ENCODE measurements around the gene LDB2. TPM values are rescaled to one million over a fixed set of nuclear protein-coding genes. Genes with fewer than 3 reads are reported as not detected.

Gene LDB2
- polyA plus RNA-seq, 3 donors = 88.3 to 103 (median 88.5) TPM

DNA sequence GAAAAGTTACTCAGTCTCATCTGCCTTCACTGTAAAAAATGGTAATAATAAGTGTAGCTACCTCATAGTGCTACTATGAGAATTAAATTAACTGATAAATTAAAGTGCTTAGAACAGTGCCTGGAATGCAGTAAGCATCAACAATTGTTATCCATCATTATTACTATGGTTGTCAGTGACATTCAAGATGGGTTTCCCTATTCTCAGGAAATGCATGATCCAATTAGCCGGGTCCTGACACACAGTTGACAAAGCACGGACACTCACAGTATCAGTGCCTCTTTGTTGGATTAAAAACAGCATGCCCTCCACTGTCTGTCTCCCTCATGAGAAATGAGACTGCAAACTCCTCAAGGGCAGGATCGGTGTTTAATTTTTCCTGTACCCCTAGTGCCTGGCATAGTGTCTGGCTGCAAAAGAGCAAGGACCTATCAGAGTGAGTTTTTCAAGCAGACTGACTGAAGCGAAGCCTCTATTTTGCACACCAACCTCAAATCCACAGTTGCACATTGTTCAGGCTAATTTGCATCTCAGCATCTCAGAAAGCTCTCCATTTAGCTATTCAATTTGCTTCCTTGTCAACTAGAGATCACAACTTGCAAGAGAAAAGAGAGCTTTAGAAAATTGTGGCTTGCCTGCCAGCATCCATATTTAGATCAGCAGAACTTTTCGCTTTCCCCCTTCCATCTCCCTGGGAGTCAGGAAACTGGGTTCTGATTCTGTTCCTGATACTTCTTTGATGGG, 122.9 kb downstream of the LDB2 start:
- no peak for DNase-seq (ENCODE audit: extremely low read depth in 1 of 11, low read depth in 9 of 11, low spot score in 4 of 11)

DNA sequence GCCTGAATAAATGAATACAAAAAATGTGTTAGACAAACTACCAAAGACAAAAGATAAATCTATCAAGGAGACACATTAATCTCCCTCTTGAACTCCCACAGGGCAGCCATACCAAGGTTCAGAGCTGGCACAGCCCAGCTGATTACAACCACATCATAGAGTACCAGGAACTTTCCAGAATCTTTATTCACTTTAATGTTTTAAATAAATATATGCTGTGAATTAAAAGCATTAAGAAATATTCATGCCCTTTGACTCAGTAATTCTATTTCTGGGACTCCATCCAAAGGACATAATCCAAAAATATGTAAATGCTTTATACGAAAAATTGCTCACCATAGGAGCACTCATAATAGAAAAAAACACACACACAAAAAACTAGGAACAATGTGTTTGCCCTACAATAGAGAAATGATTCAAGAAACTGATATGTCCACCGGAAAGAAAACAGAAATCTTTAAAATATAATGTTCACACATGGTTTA, 126.0 kb downstream of the LDB2 start:
- peak in 3 of 11 donors; percentile 34 to 54 (median 37) for DNase-seq (ENCODE audit: extremely low read depth in 1 of 11, low read depth in 9 of 11, low spot score in 4 of 11)

DNA sequence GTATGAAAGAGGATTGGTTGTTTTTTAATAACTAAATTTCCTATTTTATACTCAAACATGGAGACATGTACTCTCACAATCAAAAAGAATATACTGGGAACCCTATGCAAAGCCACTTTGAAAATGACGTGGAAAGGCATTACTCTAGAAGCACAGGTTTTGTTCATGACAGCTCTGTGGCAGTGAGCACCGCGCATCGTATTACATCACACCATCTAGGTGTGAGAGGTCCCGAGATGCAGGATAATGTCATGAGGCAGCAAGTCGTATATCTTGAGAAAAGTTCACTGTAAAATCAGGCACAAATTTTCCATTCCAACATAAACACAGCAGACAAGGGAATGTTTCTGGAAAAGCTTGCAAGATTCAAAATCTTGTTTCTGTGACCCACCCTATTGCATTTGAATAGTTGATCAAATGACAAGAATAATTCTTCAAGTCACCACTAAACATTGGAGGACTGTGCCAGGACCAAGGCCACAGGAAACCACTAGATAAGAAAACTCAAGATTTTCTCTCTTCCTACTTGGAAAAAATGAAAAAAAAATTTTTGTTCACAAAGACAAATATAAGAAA, 127.6 kb downstream of the LDB2 start:
- no peak for DNase-seq (ENCODE audit: extremely low read depth in 1 of 11, low read depth in 9 of 11, low spot score in 4 of 11)

DNA sequence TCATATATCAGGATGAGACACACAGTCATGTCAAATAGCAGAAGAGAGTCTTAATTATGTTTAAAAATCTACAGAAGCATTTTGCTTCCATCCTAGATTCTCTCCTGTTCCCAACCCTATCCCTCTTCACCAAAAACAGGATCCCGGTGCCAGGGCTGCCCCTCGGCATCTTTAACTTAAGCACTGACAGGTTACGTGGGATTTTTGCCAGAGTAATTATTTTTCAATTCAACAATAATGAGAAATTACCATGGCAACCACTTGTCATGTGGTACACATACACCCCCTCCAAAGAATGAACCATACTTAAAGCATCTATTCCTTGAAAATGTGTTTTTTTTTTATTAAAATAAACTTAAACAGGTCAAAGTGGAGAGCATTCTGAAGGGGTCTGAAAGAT, 130.6 kb downstream of the LDB2 start:
- DNase-seq (ENCODE audit: extremely low read depth in 1 of 11, low read depth in 9 of 11, low spot score in 4 of 11) = no peak

DNA sequence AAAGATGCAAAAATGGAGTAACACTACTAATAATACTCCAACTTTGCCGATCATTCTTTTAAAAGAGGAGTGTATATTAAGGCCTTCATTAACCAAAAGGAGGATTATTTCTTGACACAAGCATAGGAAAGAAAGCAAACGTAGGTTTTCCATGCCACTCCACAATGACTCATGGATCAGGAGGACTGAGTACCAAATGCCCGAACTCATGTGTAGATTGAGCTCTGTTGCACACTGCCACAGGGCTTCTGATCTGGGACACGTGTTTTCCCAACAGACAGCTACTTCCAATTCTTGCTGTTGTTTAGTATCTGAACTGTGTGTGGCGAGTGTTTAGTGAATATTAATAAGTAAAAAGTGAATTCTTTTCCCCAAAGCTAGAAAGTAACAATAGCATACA, 131.2 kb downstream of the LDB2 start:
- DNase-seq (ENCODE audit: extremely low read depth in 1 of 11, low read depth in 9 of 11, low spot score in 4 of 11) = no peak

GRCh38 chr4:16765546-16765945, 132.9 kb downstream of the LDB2 start:
- DNase-seq (ENCODE audit: extremely low read depth in 1 of 11, low read depth in 9 of 11, low spot score in 4 of 11) = no peak

DNA sequence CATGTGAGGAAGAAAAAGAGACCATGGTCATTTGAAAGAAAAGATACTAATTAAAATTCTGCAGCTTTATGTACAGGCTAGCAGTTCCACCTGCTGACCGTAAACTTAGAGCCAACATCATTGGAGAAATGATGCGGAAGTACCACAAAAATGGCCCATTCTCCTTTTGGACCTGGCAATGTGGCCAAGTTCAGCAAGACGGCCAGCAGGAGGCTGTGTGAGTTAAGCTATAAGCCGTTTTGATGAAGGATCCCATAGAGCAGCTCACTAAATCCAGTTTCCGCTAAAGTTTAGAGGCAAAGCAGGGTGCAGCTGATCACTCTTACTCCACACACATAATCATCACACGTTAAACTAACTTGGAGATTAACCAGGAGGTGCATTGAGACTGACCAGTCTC, 133.8 kb downstream of the LDB2 start:
- DNase-seq (ENCODE audit: extremely low read depth in 1 of 11, low read depth in 9 of 11, low spot score in 4 of 11) = no peak

DNA sequence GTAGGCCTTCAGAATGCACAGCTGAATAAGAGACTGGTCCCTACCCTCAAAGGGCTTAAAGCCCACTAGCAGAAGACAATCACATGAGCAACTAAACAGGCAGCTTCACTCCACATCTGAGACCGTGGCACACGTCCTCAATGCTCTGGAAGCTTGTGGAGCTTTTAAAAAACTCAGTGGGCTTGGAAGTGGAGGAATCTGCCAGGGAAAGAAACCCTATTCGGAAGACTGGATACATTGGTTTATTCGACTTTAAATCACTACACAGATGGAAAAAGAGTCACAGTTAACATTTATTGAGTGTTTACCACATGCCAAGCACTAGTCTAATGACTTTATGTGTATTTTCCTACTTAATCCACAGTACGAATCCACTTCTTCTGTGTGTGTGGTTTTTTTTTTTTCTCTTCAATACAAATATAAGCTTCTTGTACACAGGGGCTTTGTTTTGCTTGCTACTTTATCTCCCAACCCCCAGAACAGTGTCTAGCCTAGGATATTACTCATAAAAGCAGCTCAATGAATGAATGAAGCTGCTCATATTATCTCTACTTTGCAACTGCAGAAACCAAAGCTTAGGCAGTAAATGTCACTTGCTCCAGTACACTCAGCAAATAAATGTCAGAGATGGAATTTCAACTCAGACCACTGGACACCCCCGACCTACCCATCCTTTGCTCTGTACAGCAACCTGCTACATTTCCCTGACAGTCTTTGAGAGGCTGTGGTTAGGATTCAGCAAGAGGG, 137.7 kb downstream of the LDB2 start:
- peak in 3 of 11 donors; percentile 49 to 57 (median 56) for DNase-seq (ENCODE audit: extremely low read depth in 1 of 11, low read depth in 9 of 11, low spot score in 4 of 11)

DNA sequence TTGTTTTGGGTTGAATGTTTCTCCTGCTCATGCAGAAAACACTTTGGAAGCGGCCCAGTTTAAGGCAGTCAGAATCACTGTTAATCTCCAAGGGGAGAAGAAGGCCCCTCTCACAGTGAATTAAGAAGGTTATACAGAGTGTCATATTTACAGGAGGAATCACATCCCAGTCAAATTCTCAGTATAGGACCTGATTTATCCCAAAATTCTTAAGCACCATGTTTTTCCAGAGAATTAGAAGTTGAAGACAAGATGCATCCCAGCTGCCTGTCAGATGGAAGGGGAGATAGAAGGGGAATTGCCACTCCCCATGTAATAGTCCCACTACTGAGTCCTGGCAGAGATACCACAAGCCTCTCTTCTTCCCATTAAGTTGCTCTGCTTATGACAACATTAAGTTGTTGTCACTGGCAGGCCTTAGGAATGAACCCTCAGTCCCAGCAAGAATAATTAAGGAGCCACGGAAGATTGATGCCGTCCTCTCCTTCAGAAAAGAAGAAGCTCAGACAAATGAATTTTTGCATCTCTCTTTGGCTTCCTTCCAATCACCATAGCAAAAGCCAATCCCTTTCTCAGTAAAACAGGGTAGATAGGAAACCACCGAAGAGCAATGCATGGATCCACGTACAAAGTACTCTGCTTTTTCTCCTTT, 138.4 kb downstream of the LDB2 start:
- peak in 7 of 11 donors; percentile 50 to 76 (median 59) for DNase-seq (ENCODE audit: extremely low read depth in 1 of 11, low read depth in 9 of 11, low spot score in 4 of 11)

DNA sequence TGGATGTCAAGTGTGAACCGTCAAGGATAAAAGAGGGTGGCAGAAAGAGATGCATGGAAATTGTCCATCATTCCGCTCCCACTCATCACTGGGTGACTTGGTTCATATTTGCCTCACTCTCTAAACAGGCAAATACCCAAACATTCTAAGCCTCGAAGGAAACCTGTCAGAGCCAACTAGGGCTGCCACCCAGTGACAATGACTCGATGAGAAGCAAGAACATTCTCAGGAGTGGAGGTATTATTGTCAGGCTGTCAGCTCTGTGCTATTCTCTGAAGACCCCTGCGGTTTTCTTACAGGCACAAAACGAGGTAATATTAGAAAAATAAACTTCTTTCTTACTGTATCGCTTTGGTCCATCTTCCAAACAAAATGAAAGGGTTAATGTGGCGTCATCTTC, 139.6 kb downstream of the LDB2 start:
- DNase-seq (ENCODE audit: extremely low read depth in 1 of 11, low read depth in 9 of 11, low spot score in 4 of 11) = no peak

DNA sequence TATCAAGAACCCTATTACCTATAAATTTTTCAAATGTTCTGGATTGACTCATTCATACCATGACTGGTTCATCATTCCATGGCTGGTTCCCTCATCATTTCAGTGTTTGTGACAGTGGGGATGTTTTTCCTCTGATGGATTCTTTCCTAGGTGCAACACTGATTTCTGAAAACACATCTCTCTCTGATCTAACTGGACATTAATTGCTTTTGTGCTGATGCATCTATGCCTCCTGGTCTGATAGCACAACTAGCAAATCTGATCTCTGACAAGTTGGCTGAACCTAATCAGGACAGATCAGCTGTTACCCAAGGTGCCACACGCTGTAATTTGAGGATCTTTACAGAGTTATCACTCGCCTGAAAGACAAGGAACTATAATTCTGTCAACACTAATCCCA, 140.2 kb downstream of the LDB2 start:
- no peak for DNase-seq (ENCODE audit: extremely low read depth in 1 of 11, low read depth in 9 of 11, low spot score in 4 of 11)

DNA sequence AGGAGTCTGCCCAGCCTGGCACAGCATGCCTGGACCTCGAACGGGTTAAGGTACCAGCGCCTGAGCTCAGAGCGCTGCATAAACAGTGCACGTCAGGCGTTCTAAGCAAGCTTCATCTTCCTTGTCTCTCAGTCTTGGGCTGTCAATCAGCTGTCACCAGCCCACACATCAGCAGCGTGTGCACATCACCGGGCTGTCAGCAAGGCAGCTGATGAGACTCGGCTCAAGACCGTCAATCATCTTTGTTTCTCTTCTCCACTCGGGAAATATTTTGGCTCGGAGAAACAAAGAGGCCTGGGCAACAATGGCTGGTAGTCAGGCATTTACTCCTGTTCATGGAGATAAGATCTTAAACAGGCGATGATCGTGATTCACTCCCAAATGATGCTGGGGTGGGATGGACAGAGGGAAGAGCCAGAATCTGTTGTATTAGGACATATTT, 141.3 kb downstream of the LDB2 start:
- no peak for DNase-seq (ENCODE audit: extremely low read depth in 1 of 11, low read depth in 9 of 11, low spot score in 4 of 11)

DNA sequence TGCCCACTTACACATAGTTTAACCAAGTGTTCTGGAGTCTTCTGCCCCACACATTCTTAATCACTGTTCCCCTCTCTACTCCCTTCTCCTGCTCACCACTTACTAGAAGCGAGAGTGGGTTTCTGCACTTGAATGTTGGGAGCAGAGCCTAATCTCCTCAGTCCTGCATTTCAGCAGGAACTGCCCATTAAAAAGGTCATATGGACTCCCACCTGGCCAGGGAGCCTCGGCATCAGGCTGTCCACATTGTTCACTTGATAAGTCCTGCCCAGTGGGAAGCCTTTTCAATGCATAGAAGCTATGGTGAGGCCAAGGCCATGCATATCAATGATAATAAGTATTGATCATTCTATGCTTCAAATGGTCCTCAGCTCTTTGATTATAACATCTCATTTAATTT, 144.3 kb downstream of the LDB2 start:
- DNase-seq (ENCODE audit: extremely low read depth in 1 of 11, low read depth in 9 of 11, low spot score in 4 of 11) = no peak

DNA sequence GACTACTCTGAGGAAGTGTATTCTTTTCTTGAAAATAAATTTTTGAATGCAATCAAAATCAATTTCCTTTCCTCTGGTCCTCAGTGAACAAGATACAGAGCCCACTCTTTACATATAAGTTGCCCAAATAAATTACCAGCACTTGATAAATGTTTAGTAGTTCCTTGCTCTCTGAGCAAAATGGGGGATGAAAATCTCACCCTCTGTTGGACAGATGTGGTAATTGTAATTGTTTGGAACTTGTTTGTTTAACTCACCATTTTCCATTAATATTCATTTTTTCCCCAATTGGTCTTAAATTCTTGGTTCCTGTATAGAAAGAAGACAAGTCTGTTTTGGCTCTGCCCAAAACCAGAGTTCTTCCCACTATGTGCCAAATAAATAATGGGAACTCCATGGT, 146.3 kb downstream of the LDB2 start:
- DNase-seq (ENCODE audit: extremely low read depth in 1 of 11, low read depth in 9 of 11, low spot score in 4 of 11) = no peak

- no peak for DNase-seq (ENCODE audit: extremely low read depth in 1 of 11, low read depth in 9 of 11, low spot score in 4 of 11)
These were observed 147.4 kb downstream of the LDB2 start for GRCh38 chr4:16750882-16751642.

GRCh38 chr4:16750216-16750615, 148.2 kb downstream of the LDB2 start:
- DNase-seq (ENCODE audit: extremely low read depth in 1 of 11, low read depth in 9 of 11, low spot score in 4 of 11) = no peak

DNA sequence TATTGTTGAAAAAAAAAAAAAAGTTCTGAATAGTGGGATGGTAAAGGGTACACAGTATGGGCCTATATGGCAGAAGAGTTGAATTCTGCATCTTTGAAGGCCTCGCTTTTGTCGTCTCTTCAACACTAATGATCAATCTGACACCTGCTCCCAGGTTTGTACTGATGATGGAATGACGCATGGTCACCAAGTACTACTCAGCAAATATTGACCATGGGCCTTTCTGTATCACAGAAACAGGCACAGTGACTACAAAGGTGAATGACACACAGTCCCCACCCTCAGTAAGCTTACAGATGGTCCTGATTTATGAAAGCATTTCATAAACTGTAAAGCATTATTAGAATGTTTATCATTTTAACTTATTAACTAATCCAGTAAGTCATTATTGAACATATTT, 152.6 kb downstream of the LDB2 start:
- DNase-seq (ENCODE audit: extremely low read depth in 1 of 11, low read depth in 9 of 11, low spot score in 4 of 11) = no peak

- no peak for DNase-seq (ENCODE audit: extremely low read depth in 1 of 11, low read depth in 9 of 11, low spot score in 4 of 11)
These were observed 153.3 kb downstream of the LDB2 start for GRCh38 chr4:16745009-16745635.

Data from renal cortex interstitium (tissue), 11 donors.